K562 (cell line): Measurements from ENCODE around the gene CHD5.

Experiments used
- KAT2B ChIP-seq: IDR thresholded peaks from one replicate; pipeline ENCODE4 v1.6.1; 2012; ENCODE audit warnings: low read depth, mild to moderate bottlenecking, control low read depth, inconsistent platforms, low read length, moderate library complexity
- KDM5B ChIP-seq: fragments of 200-600 bp; sonication (generic); IDR thresholded peaks from 2 replicates; pipeline ENCODE4 v1.6.1; 2012; ENCODE audit warnings: low read depth, mild to moderate bottlenecking, moderate library complexity, low read length, control low read depth, inconsistent platforms; ENCODE audit not compliant: insufficient replicate concordance
- NFIX ChIP-seq: fragments of 250-450 bp; sonication (Bioruptor Pico); IDR thresholded peaks from 2 replicates; pipeline ENCODE4 v1.4.0; 2020; ENCODE audit warnings: low read depth, mild to moderate bottlenecking, moderate library complexity
- SIN3A ChIP-seq, 2 experiments: fragments of 150-350 bp in 1 of 2; IDR thresholded peaks; 2 replicates each; pipeline ENCODE4 v1.6.1; 2011 to 2016; ENCODE audit warnings: borderline replicate concordance in 2 of 2, low read depth in 2 of 2, low read length in 2 of 2, mild to moderate bottlenecking in 2 of 2, moderate library complexity in 2 of 2; ENCODE audit not compliant: control insufficient read depth in 1 of 2
- ZBED1 ChIP-seq: IDR thresholded peaks from 2 replicates; pipeline ENCODE4 v1.6.1; 2014
- ZKSCAN8 ChIP-seq: fragments of 200-800 bp; sonication (Bioruptor generic); IDR thresholded peaks from 2 replicates; pipeline ENCODE4 v1.6.1; 2016; ENCODE audit warnings: missing genetic modification characterization, missing compliant biosample characterization
- TF ChIP-seq, protein P1 (sequence below), 2 experiments: fragments of 450-650 bp; formaldehyde crosslinking in 1 of 2; IDR thresholded peaks; 2 replicates each; pipeline versions ENCODE4 v1.4.0 to v1.6.1; 2014 to 2020; ENCODE audit warnings: mild to moderate bottlenecking in 2 of 2, borderline replicate concordance in 1 of 2, low read depth in 1 of 2
- TF ChIP-seq, protein P2 (sequence below), 2 experiments: fragments of 450-650 bp in 1 of 2; IDR thresholded peaks; 2 replicates each; pipeline ENCODE4 v1.6.1; 2011 to 2017; ENCODE audit warnings: low read depth in 2 of 2, antibody characterized with exemption in 1 of 2, borderline replicate concordance in 1 of 2, low read length in 1 of 2, mild to moderate bottlenecking in 1 of 2, mixed read lengths in 1 of 2; ENCODE audit not compliant: control insufficient read depth in 1 of 2
- TF ChIP-seq, protein P3 (sequence below): sonication (generic); formaldehyde crosslinking; IDR thresholded peaks from 2 replicates; pipeline ENCODE4 v1.9.0; 2022; ENCODE audit warnings: mild to moderate bottlenecking, missing genetic modification reagents

DNA sequence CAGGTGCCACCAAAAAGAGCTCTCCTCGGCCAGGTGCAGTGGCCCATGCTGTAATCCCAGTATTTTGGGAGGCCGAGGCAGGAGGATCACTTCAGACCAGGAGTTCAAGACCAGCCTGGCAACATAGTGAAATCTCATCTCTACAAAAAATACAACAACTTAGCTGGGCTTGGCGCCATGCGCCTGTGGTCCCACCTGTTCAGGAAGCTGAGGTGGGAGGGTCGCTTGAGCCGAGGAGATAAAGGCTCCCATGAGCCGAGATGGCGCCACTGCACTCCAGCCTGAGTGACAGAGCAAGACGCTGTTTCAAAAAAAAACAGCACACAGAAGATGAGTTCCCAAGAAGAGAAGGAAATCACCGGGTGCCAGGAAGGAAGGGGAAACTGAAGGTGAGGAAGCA, 67.0 kb downstream of the CHD5 start:
- TF ChIP-seq NFIX (CRISPR knock-in tag) = no peak
- TF ChIP-seq ZKSCAN8 = no peak
- TF ChIP-seq KDM5B = no peak
- TF ChIP-seq ZBED1 = no peak
- TF ChIP-seq, protein P1, sequence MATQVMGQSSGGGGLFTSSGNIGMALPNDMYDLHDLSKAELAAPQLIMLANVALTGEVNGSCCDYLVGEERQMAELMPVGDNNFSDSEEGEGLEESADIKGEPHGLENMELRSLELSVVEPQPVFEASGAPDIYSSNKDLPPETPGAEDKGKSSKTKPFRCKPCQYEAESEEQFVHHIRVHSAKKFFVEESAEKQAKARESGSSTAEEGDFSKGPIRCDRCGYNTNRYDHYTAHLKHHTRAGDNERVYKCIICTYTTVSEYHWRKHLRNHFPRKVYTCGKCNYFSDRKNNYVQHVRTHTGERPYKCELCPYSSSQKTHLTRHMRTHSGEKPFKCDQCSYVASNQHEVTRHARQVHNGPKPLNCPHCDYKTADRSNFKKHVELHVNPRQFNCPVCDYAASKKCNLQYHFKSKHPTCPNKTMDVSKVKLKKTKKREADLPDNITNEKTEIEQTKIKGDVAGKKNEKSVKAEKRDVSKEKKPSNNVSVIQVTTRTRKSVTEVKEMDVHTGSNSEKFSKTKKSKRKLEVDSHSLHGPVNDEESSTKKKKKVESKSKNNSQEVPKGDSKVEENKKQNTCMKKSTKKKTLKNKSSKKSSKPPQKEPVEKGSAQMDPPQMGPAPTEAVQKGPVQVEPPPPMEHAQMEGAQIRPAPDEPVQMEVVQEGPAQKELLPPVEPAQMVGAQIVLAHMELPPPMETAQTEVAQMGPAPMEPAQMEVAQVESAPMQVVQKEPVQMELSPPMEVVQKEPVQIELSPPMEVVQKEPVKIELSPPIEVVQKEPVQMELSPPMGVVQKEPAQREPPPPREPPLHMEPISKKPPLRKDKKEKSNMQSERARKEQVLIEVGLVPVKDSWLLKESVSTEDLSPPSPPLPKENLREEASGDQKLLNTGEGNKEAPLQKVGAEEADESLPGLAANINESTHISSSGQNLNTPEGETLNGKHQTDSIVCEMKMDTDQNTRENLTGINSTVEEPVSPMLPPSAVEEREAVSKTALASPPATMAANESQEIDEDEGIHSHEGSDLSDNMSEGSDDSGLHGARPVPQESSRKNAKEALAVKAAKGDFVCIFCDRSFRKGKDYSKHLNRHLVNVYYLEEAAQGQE (IDR thresholded peaks at IDR 0.05; ENCODE audit: borderline replicate concordance) = no peak
- TF ChIP-seq, protein P1 (CRISPR knock-in tag; IDR thresholded peaks at IDR 0.05; ENCODE audit: low read depth) = no peak
- TF ChIP-seq, protein P2, sequence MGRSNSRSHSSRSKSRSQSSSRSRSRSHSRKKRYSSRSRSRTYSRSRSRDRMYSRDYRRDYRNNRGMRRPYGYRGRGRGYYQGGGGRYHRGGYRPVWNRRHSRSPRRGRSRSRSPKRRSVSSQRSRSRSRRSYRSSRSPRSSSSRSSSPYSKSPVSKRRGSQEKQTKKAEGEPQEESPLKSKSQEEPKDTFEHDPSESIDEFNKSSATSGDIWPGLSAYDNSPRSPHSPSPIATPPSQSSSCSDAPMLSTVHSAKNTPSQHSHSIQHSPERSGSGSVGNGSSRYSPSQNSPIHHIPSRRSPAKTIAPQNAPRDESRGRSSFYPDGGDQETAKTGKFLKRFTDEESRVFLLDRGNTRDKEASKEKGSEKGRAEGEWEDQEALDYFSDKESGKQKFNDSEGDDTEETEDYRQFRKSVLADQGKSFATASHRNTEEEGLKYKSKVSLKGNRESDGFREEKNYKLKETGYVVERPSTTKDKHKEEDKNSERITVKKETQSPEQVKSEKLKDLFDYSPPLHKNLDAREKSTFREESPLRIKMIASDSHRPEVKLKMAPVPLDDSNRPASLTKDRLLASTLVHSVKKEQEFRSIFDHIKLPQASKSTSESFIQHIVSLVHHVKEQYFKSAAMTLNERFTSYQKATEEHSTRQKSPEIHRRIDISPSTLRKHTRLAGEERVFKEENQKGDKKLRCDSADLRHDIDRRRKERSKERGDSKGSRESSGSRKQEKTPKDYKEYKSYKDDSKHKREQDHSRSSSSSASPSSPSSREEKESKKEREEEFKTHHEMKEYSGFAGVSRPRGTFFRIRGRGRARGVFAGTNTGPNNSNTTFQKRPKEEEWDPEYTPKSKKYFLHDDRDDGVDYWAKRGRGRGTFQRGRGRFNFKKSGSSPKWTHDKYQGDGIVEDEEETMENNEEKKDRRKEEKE (IDR thresholded peaks at IDR 0.05; ENCODE audit: borderline replicate concordance in 1 of 2, control insufficient read depth in 1 of 2, low read depth in 2 of 2, low read length in 1 of 2) = no peak
- no peak for TF ChIP-seq KAT2B
- TF ChIP-seq, protein P3, sequence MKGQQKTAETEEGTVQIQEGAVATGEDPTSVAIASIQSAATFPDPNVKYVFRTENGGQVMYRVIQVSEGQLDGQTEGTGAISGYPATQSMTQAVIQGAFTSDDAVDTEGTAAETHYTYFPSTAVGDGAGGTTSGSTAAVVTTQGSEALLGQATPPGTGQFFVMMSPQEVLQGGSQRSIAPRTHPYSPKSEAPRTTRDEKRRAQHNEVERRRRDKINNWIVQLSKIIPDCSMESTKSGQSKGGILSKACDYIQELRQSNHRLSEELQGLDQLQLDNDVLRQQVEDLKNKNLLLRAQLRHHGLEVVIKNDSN (CRISPR knock-in tag) = no peak
- no peak for TF ChIP-seq SIN3A (IDR thresholded peaks at IDR 0.05; ENCODE audit: borderline replicate concordance in 2 of 2, control insufficient read depth in 1 of 2, low read depth in 2 of 2, low read length in 2 of 2)
